GM12878 (cell line): ENCODE data around the gene EEF1AKMT2. TPM values are rescaled to one million over a fixed set of nuclear protein-coding genes. Genes with fewer than 3 reads are reported as not detected.
A peak's percentile ranks its signal among the peaks of the same experiment; 100 is the strongest.

Experiments used
- CUX1 ChIP-seq: IDR thresholded peaks from 2 replicates; pipeline ENCODE4 v1.6.1; 2012; ENCODE audit warnings: improper control_type of control experiment, low read depth, low read length; ENCODE audit not compliant: insufficient replicate concordance
- EGR1 ChIP-seq, 2 experiments: IDR thresholded peaks; 1 replicate in 1 of 2; 2 replicates in 1 of 2; pipeline ENCODE4 v1.6.1; 2011 to 2012; ENCODE audit warnings: low read depth in 2 of 2, low read length in 2 of 2, borderline replicate concordance in 1 of 2, mild to moderate bottlenecking in 1 of 2, moderate library complexity in 1 of 2
- EZH2 ChIP-seq: IDR thresholded peaks from 2 replicates; pipeline ENCODE4 v1.6.1; 2012; ENCODE audit warnings: low read depth, mild to moderate bottlenecking, control low read depth, inconsistent platforms, low read length, borderline replicate concordance; ENCODE audit not compliant: control insufficient read depth
- GATAD2B ChIP-seq: fragments of 450-650 bp; conservative IDR thresholded peaks from 2 replicates; pipeline ENCODE4 v1.6.1; 2017; ENCODE audit warnings: low read depth, mild to moderate bottlenecking, moderate library complexity
- JUND ChIP-seq: IDR thresholded peaks from 2 replicates; pipeline ENCODE4 v1.6.1; 2012; ENCODE audit warnings: low read depth, mild to moderate bottlenecking, low read length, improper control_type of control experiment, moderate library complexity
- MYC ChIP-seq: IDR thresholded peaks from 2 replicates; pipeline ENCODE4 v1.6.1; 2011; ENCODE audit warnings: mild to moderate bottlenecking, low read length, moderate library complexity, inconsistent platforms; ENCODE audit not compliant: insufficient read depth, insufficient replicate concordance, insufficient read length, severe bottlenecking
- NKRF ChIP-seq: fragments of 450-650 bp; conservative IDR thresholded peaks from 2 replicates; pipeline ENCODE4 v1.6.1; 2017; ENCODE audit warnings: mild to moderate bottlenecking, moderate library complexity
- POLR2AphosphoS5 ChIP-seq: IDR thresholded peaks from 2 replicates; pipeline ENCODE4 v1.6.1; 2011; ENCODE audit warnings: mild to moderate bottlenecking, low read length, inconsistent platforms
- RELA ChIP-seq: fragments of 450-650 bp; IDR thresholded peaks from 2 replicates; pipeline ENCODE4 v1.8.0; 2014; ENCODE audit warnings: borderline replicate concordance; ENCODE audit not compliant: partially characterized antibody
- RELB ChIP-seq: fragments of 450-650 bp; IDR thresholded peaks from 2 replicates; pipeline ENCODE4 v1.6.1; 2017; ENCODE audit warnings: low read depth, mild to moderate bottlenecking, moderate library complexity
- RFX5 ChIP-seq: IDR thresholded peaks from 2 replicates; pipeline ENCODE4 v1.6.1; 2011; ENCODE audit warnings: low read depth, low read length, improper control_type of control experiment
- SKIL ChIP-seq: fragments of 450-650 bp; IDR thresholded peaks from 2 replicates; pipeline ENCODE4 v1.6.1; 2017; ENCODE audit warnings: mild to moderate bottlenecking, low read depth, inconsistent platforms; ENCODE audit not compliant: poor library complexity, severe bottlenecking
- SMAD1 ChIP-seq: fragments of 450-650 bp; IDR thresholded peaks from 2 replicates; pipeline ENCODE4 v1.6.1; 2018; ENCODE audit warnings: mild to moderate bottlenecking, low read depth; ENCODE audit not compliant: partially characterized antibody
- SPI1 ChIP-seq: IDR thresholded peaks from 2 replicates; pipeline ENCODE4 v1.6.1; 2011; ENCODE audit warnings: low read depth, mild to moderate bottlenecking, low read length, moderate library complexity, borderline replicate concordance; ENCODE audit not compliant: insufficient read depth
- TAF1 ChIP-seq: IDR thresholded peaks from 2 replicates; pipeline ENCODE4 v1.6.1; 2011; ENCODE audit warnings: mild to moderate bottlenecking, low read depth, low read length, borderline replicate concordance
- polyA plus RNA-seq, 11 experiments: library from polyadenylated mRNA; depleted of rRNA in 4 of 11; unstranded in 6 of 11; stranded (reverse) in 5 of 11; fragments of >200 nt; fragmentation: Nextera tagmentation in 4 of 11; fragmentation: Illumina TruSeq in 1 of 11; extraction: Ambion mirVana in 4 of 11; extraction: Trizol in 1 of 11; gene quantifications; 1 replicate in 1 of 11; 2 replicates in 10 of 11; pipeline versions ENCODE4 v1.2.1 to v1.2.3, GENCODE V29; 2011 to 2016; ENCODE audit warnings: inconsistent platforms in 2 of 11, missing spikeins in 2 of 11, low read depth in 1 of 11
- total RNA-seq, 4 experiments: library from RNA; depleted of rRNA in 3 of 4; stranded (reverse); fragments of >200 nt in 3 of 4; fragmentation: Illumina TruSeq in 1 of 4; extraction: Trizol in 1 of 4; gene quantifications; 2 replicates each; pipeline versions ENCODE4 v1.2.1 to v1.2.3, GENCODE V29; 2013 to 2021

EEF1AKMT2 gene
- total and polyA plus RNA-seq, 10 of the 15 experiments (the other 5 are each of a cell fraction or from before 2014, with no cell fraction given): 9.1 to 29.3 (median 23.6) TPM

- TF ChIP-seq RELB (peak; percentile 95), JUND (no peak), SKIL (peak; percentile 40), RELA (peak; percentile 14), EGR1 (IDR thresholded peaks at IDR 0.05; ENCODE audit: borderline replicate concordance in 1 of 2, low read depth in 2 of 2, low read length in 2 of 2) (0 out of 3 replicates have a peak, but pooled peaks of 1 of the 2 experiments have one; percentile 38), POLR2AphosphoS5 (peak; percentile 77), CUX1 (peak; percentile 74), RFX5 (no peak), TAF1 (peak; percentile 75), SMAD1 (peak; percentile 23), NKRF (0 out of 2 replicates have a peak, but pooled peaks have one; percentile 15), EZH2 (no peak), SPI1 (peak; percentile 70), GATAD2B (0 out of 2 replicates have a peak, but pooled peaks have one; percentile 32), MYC (no peak)
Observed at GRCh38 chr10:124722798-124723783, 68.6 kb downstream of the EEF1AKMT2 start (continued).
